Stimulated activated CD4-positive, alpha-beta T cell treated with anti-CD3 and anti-CD28 coated beads, TNF-alpha, amount 100 ng/mL, for 4 hours (primary cell): ENCODE measurements around the gene SREBF1.
"Not testable (repeated sequence)": the region's sequence is repeated elsewhere in the genome, so short reads cannot be mapped to it uniquely, and the experiment has no call there.

Source experiments
- DNase-seq, 3 experiments: peaks; one replicate each; pipeline ENCODE4 v3.0.0-alpha.2; 2020; ENCODE audit warnings: low read depth in 3 of 3

The SREBF1 gene

GRCh38 chr17:17812211-17813054 lies 24.4 kb downstream of the SREBF1 start:
- peak; percentile 46 to 52 (median 48) for DNase-seq

- DNase-seq: no peak
Measured at GRCh38 chr17:17811381-17812210, 25.2 kb downstream of the SREBF1 start.

DNA sequence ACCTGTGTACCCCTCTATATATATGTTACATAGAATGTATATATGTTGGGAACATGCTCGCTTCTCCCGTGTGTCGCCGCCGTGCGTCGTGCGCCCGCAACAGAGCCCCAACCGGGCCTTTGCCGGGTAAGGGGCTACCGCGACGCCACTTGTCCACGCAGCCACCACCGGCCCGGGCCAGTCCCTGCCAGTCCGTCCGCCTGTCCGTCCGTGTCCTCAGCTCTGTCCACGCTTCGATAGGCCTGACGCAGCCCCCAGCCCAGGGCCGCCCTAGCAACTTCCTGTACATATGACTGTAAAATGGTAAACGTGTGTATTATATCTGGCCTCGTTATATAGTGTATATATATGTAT lies 25.9 kb downstream of the SREBF1 start:
- DNase-seq: no peak

DNA sequence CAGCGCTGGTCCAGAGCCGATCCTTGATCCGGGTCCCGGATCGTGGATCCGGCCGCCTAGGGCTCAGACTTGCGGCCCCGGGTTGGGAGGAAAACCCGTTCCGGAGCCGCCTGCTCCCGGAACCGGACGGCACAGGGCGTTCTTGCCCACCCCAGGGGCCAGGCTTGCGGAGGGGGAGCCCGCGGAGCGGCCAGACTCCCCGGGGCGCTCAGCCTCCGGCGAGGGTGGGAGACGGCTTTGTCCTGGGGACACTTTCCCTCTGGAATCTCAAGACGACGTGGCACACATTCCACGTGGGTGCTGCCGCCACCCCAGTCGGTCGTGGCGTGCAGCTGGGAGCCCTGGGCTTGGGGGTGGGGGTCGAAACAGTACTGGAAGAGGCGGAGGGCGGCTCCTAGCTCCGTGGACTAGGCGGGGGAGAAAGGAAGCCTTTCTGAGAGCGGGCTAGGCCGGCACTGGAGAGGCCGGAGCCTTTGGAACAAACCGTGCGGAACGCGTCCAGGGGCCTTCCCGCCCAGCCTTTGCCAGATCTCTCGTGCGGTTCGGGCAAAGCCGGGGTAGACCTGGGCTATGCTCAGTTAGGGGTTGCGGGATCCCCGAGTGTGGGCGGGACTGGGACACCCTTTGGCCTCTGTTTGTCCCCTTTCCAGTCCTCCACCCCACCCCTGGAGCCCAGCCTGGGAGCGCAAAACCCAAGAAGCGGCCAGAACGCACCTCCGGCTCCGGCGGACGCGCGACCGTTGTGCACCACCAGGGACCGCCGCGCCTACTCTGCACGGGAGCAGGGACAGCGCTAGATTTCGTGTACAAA lies 26.5 kb downstream of the SREBF1 start:
- no peak for DNase-seq

- DNase-seq: no peak
Measured at GRCh38 chr17:17809531-17810083, 27.2 kb downstream of the SREBF1 start.

GRCh38 chr17:17808706-17809432 lies 27.9 kb downstream of the SREBF1 start:
- DNase-seq: no peak

DNA sequence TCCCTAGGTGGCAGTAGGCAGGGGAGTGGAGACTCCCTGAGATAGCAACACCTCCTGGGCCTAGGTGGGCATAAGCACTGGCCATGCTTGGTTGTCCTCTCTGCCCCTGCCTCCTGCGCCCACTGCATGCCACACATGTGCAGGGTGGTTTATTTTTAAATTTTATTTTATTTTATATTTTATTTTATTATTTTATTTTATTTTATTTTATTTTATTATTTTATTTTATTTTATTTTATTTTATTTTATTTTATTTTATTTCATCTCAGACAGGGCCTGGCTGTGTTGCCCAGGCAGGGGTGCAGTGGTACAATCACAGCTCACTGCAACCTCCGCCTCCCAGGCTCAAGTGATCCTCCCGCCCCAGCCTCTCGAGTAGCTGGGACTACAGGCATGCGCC lies 28.6 kb downstream of the SREBF1 start:
- DNase-seq: not testable (repeated sequence)

DNA sequence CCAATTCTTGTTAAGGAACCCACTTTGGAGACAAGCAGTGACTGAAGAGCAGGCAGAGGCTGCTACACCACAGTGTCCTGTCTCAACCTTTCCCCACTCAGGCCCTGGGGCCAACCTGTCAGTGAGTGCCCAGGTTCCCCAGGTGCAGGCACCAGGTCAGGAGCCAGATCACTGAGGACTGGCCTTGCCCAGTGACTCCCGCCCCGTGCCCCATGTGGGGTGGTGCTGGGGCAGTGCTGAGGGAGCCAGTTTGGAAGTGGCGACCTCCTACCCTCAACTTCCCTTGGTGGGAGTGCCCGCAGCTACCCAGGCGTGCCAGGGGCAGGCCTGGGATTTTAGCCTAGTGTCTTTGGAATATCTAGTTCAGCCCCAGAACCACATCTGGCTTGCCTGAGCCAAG lies 29.3 kb downstream of the SREBF1 start:
- no peak for DNase-seq

DNA sequence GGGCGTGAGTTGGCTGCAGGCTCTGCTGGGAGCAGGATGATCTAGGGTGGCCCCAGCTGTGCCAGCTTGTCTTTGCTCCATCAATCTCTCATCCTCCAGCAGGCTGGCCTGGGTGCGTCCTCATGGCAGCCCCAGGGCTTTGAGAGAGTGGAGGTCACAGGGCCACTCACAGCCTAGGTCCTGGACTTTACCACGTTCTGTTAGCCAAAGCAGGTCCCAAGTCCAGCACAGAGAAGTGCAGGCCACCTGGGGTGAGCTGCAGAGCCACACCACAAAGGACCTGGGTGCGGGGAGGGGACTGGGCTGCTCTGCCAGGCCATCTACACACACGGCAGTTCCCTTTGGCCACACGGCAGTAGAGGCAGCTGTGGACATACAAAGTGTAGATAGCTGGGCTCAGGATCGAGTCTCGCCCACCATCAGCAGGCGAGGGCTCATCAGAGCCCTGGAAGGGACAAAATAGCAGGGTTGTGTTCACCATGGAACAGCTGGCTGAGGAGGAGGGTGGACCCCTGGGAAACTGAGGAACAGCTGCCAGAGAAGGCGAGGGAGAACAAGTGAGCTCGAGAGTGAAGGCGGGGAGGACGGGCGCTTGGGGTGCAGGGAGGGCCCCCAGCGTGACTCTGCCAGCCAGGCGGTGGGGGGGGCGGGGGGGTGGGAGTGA lies 30.0 kb downstream of the SREBF1 start:
- DNase-seq: no peak

DNA sequence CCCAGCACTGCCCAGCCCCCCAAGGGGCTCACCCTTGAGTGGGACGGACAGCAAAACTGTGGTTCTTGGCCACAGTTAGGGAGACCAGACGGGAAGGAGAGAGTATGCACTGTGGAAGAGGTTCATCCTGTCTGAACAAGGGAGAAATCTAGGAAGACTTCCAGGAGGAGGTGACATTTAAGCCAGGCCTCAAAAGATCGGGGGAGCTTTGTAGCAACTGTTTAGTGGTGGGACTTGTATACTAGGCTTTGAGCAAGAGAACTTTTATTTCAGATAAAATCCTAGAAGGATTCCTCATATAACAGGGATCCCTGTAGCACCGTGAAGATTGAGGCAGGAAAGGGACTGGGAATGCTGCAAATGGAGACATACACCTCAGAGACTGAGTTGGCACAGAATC lies 30.8 kb downstream of the SREBF1 start:
- no peak for DNase-seq

GRCh38 chr17:17805575-17805974 lies 31.2 kb downstream of the SREBF1 start:
- no peak for DNase-seq

GRCh38 chr17:17804007-17804406 lies 32.8 kb downstream of the SREBF1 start:
- no peak for DNase-seq

- DNase-seq: no peak
Measured at GRCh38 chr17:17801800-17802481, 34.8 kb downstream of the SREBF1 start.

GRCh38 chr17:17800504-17801021 lies 36.2 kb downstream of the SREBF1 start:
- DNase-seq: no peak

DNA sequence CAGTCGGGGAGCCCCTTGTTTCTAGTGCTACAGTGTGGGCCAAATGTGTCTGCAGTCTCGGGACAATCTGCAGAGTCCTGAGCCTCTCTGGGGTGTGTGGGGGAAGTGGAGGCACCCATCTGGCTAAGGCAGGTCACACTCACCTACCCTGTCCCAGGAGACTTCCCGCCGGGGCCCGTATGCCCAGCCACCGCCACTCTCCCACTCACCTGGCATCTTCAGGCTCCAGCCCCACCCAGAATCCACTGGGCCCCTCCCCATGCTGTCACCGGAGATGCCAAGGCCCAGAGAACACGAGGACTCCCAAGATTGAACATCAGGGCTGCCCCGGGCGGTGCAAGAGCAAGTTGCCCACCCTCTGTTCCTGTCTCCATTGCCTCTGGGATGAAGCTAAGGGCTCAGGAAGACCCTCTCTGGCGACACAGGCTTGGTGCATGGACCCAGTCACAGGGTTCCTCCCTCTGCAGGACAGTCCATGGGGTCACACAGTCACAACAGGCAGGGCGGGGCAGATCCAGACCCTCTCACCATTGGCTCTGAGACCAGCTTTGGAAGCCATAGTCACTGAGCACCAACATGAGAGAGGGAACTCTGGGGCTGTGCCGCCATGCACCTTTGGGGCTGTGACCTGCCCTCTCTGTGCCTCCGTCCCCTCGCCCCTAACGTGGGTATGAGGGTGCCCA lies 38.1 kb downstream of the SREBF1 start:
- DNase-seq: no peak

DNA sequence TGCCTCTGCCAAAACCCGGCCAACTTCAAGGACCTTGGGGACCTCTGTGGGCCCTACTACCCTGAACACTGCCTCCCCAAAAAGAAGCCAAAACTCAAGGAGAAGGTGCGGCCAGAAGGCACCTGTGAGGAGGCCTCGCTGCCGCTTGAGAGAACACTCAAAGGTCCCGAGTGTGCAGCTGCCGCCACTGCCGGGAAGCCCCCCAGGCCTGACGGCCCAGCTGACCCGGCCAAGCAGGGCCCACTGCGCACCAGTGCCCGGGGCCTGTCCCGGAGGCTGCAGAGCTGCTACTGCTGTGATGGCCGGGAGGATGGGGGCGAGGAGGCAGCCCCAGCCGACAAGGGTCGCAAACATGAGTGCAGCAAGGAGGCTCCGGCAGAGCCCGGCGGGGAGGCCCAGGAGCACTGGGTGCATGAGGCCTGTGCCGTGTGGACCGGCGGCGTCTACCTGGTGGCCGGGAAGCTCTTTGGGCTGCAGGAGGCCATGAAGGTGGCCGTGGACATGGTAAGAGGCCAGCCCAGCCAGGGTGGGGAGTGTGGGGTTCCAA lies 38.7 kb downstream of the SREBF1 start:
- DNase-seq: no peak

GRCh38 chr17:17797119-17797809 lies 39.5 kb downstream of the SREBF1 start:
- DNase-seq: no peak

- no peak for DNase-seq
Measured at GRCh38 chr17:17796787-17797061, 40.1 kb downstream of the SREBF1 start.
